ENCODE measurements around the gene HCAR2. TPM values are rescaled to one million over a fixed set of nuclear protein-coding genes. Genes with fewer than 3 reads are reported as not detected.
"Not testable (repeated sequence)": the region's sequence is repeated elsewhere in the genome, so short reads cannot be mapped to it uniquely, and the experiment has no call there.

The HCAR2 gene
- total and polyA plus RNA-seq, 3 donors from 2014 or later = 0.74 to 2.7 (median 1.3) TPM

DNA sequence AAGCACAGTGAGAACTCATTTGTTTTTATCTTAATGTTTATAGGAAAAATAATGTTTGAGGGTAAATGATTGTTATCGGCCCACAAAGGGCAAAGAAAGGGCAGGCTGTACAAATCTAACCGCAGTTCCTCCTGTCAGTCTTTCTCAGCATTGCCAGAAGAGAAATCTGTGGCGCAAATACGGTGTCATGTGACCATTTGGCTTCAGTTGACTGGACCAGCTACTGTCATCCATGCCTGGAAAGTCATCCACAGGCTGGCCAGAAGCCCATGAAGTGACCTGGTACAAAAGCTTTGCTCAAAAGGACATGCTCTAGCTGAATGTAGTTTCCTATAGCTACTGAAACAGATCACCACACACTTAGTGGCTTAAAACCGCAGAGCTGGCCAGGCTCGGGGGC lies 43.6 kb downstream of the HCAR2 start:
- Histone ChIP-seq H3K36me3 (ENCODE audit: low read depth, missing control alignments) (no peaks in the 10 kb centered on the region), H3K9me3 (no peaks in the 10 kb centered on the region), H3K4me1 (no peaks in the 10 kb centered on the region), H3K4me3 (no peak overlapping the region), H3K27ac (no peak overlapping the region), H3K27me3 (no peaks in the 10 kb centered on the region)
- no peak for TF ChIP-seq POLR2A (IDR thresholded peaks at IDR 0.05)
- TF ChIP-seq, protein P1, sequence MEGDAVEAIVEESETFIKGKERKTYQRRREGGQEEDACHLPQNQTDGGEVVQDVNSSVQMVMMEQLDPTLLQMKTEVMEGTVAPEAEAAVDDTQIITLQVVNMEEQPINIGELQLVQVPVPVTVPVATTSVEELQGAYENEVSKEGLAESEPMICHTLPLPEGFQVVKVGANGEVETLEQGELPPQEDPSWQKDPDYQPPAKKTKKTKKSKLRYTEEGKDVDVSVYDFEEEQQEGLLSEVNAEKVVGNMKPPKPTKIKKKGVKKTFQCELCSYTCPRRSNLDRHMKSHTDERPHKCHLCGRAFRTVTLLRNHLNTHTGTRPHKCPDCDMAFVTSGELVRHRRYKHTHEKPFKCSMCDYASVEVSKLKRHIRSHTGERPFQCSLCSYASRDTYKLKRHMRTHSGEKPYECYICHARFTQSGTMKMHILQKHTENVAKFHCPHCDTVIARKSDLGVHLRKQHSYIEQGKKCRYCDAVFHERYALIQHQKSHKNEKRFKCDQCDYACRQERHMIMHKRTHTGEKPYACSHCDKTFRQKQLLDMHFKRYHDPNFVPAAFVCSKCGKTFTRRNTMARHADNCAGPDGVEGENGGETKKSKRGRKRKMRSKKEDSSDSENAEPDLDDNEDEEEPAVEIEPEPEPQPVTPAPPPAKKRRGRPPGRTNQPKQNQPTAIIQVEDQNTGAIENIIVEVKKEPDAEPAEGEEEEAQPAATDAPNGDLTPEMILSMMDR (IDR thresholded peaks at IDR 0.05) = no peak
- WGBS, 2 donors = 86 to 92% methylated on average over 6 of the region's 6 CpGs
- intact Hi-C loops (cut with DNase I; ENCODE audit: low total_unique reads) = no loop called here
- no peak for DNase-seq

DNA sequence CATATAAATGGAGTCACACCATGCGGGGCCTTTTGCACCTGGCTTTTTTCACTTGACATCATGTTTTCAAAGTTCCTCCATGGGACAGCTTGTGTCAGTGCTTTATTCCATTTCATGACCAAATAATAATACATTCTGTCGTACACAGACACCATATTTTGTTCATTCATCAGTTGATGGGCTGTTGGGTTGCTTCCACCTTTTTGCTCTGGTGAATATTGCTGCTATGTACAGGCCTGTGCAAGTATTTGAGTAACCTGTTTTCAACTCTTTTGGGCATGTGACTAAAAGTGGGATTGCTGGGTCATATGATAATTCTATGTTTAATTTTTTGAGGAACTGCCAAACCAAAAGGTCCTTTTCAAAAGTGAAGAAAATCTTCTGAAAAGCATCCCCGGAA lies 46.9 kb downstream of the HCAR2 start:
- no peaks in the 10 kb centered on the region for H3K4me1 ChIP-seq
- H3K27me3 ChIP-seq = no peaks in the 10 kb centered on the region
- no peaks in the 10 kb centered on the region for H3K36me3 ChIP-seq (ENCODE audit: low read depth, missing control alignments)
- H3K27ac ChIP-seq = no peak overlapping the region
- WGBS, 2 donors = 96 to 100% methylated on average over 3 of the region's 3 CpGs
- DNase-seq = no peak
- H3K9me3 ChIP-seq = no peaks in the 10 kb centered on the region
- TF ChIP-seq, protein P1 (IDR thresholded peaks at IDR 0.05) = no peak
- TF ChIP-seq POLR2A (IDR thresholded peaks at IDR 0.05) = no peak
- no peak overlapping the region for H3K4me3 ChIP-seq
- intact Hi-C loops (cut with DNase I; ENCODE audit: low total_unique reads) = no loop called here

DNA sequence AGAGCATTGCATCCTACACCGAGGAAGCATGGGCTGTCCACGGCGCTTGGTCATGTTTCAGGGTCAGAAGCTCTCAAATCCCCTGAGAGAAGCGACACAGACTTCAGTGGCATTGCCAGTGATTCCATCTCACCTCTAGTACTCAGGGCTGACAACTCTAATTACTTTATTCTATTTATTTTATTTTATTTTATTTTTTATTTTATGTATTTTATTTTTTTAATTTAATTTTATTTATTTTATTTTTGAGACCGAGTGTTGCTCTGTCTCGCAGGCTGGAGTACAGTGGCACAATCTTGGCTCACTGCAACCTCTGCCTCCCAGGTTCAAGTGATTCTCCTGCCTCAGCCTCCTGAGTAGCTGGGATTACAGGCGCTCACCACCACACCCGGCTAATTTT lies 49.9 kb downstream of the HCAR2 start:
- H3K36me3 ChIP-seq (ENCODE audit: low read depth, missing control alignments); H3K4me3 ChIP-seq; H3K27me3 ChIP-seq; H3K9me3 ChIP-seq; H3K27ac ChIP-seq; intact Hi-C loops (cut with DNase I; ENCODE audit: low total_unique reads); H3K4me1 ChIP-seq; DNase-seq: not testable (repeated sequence)
- 93% methylated on average over 8 of the region's 8 CpGs for WGBS, 2 donors

DNA sequence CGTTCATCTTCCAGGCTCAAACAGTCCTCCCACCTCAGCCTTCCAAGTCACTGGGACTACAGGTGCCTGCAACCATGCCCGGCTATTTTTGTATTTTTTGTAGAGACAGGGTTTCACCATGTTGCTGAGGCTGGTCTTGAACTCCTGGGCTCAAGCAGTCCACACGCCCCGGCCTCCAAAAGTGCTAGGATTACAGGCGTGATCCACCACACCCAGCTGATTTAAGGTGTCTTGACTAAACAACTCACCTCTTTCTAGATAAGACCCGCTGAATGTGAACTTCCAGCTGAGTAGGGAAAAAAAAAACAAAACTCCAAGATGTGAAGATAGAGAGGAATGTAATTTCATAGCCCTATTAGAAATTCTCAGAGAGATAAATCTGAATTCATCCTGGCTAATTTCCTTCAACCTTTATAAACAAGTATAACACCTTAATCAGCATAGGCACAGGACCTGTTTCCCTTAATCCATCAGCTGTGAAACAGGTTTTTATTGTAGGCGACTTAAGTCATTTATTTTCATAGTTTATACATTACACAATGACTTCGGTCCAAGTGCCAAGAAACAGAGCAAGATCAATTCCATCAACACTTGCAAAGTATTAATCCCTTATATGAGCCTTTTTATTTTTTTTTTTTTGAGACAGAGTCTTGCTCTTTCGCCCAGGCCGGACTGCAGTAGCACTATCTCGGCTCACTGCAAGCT lies 51.5 kb downstream of the HCAR2 start:
- no peaks in the 10 kb centered on the region for H3K9me3 ChIP-seq
- DNase-seq = no peak
- WGBS, 2 donors = 82 to 87% methylated on average over 11 of the region's 11 CpGs
- H3K36me3 ChIP-seq (ENCODE audit: low read depth, missing control alignments) = no peaks in the 10 kb centered on the region
- intact Hi-C loops (cut with DNase I; ENCODE audit: low total_unique reads) = no loop called here
- H3K27me3 ChIP-seq = no peaks in the 10 kb centered on the region
- H3K4me3 ChIP-seq = no peak overlapping the region
- H3K4me1 ChIP-seq = no peaks in the 10 kb centered on the region
- no peak overlapping the region for H3K27ac ChIP-seq
- TF ChIP-seq POLR2A (IDR thresholded peaks at IDR 0.05) = no peak
- TF ChIP-seq, protein P1 (IDR thresholded peaks at IDR 0.05) = no peak

Small RNA genes within 50 kb of the gene (small RNA-seq; reads per million reads assigned to genes)
- gene AC026333.2 = 0 reads per million in 2 donors

Other genes starting within 250 kb of the HCAR2 start
- gene ZCCHC8, start 202.4 kb downstream of the HCAR2 start, total RNA-seq = 10 to 100 TPM; 25.6 to 38.3 TPM
- 28.8 TPM for gene ZCCHC8, start 202.4 kb downstream of the HCAR2 start, polyA plus RNA-seq (ENCODE audit: insufficient read depth, low read depth, low replicate concordance)
- gene RSRC2, start 176.4 kb downstream of the HCAR2 start, total RNA-seq = 100 to 1,000 TPM in 1 of 2 donors, 10 to 100 TPM in 1; 93.1 to 133 TPM
- gene RSRC2, start 176.4 kb downstream of the HCAR2 start, polyA plus RNA-seq (ENCODE audit: insufficient read depth, low read depth, low replicate concordance) = 50.7 TPM
- gene KNTC1, start 176.1 kb downstream of the HCAR2 start, total RNA-seq = 100 to 1,000 TPM in 1 of 2 donors, 10 to 100 TPM in 1; 79.8 to 118 TPM
- 46.1 TPM for gene KNTC1, start 176.1 kb downstream of the HCAR2 start, polyA plus RNA-seq (ENCODE audit: insufficient read depth, low read depth, low replicate concordance)
- gene HCAR3, start 13.5 kb upstream of the HCAR2 start, total RNA-seq = under 1 TPM in 1 of 2 donors, not detected in 1; 0.24 TPM
- 0.36 TPM for gene HCAR3, start 13.5 kb upstream of the HCAR2 start, polyA plus RNA-seq (ENCODE audit: insufficient read depth, low read depth, low replicate concordance)
- gene HCAR1, start 27.5 kb upstream of the HCAR2 start, total RNA-seq = under 1 TPM; 0.79 to 0.87 TPM
- gene HCAR1, start 27.5 kb upstream of the HCAR2 start, polyA plus RNA-seq (ENCODE audit: insufficient read depth, low read depth, low replicate concordance) = 1.0 TPM
- 10 to 100 TPM; 33.3 to 35.6 TPM for gene DENR, start 49.5 kb upstream of the HCAR2 start, total RNA-seq
- gene DENR, start 49.5 kb upstream of the HCAR2 start, polyA plus RNA-seq (ENCODE audit: insufficient read depth, low read depth, low replicate concordance) = 24.9 TPM
- 10 to 100 TPM; 49.4 to 83.3 TPM for gene CCDC62, start 71.2 kb upstream of the HCAR2 start, total RNA-seq
- gene CCDC62, start 71.2 kb upstream of the HCAR2 start, polyA plus RNA-seq (ENCODE audit: insufficient read depth, low read depth, low replicate concordance) = 122 TPM
- 10 to 100 TPM; 34.3 to 41.7 TPM for gene HIP1R, start 132.1 kb upstream of the HCAR2 start, total RNA-seq
- 20.1 TPM for gene HIP1R, start 132.1 kb upstream of the HCAR2 start, polyA plus RNA-seq (ENCODE audit: insufficient read depth, low read depth, low replicate concordance)
- gene VPS37B, start 192.8 kb upstream of the HCAR2 start, total RNA-seq = 10 to 100 TPM; 75.8 to 90.1 TPM
- 38.0 TPM for gene VPS37B, start 192.8 kb upstream of the HCAR2 start, polyA plus RNA-seq (ENCODE audit: insufficient read depth, low read depth, low replicate concordance)

Data from testis (tissue), 3 donors.